H1 (cell line): ENCODE measurements around the gene USP35. TPM values are rescaled to one million over a fixed set of nuclear protein-coding genes. Genes with fewer than 3 reads are reported as not detected.

Experiments used
- ASH2L ChIP-seq: fragments of 200-600, 300-600 bp; sonication (generic); IDR thresholded peaks from one replicate; pipeline ENCODE4 v1.7.1; 2017; ENCODE audit warnings: low read length
- CREB1 ChIP-seq: IDR thresholded peaks from 2 replicates; pipeline ENCODE4 v1.6.1; 2012; ENCODE audit warnings: inconsistent platforms
- EP300 ChIP-seq, 2 experiments: IDR thresholded peaks; 1 replicate in 1 of 2; 2 replicates in 1 of 2; pipeline ENCODE4 v1.6.1; 2011 to 2012; ENCODE audit warnings: low read depth in 2 of 2, low read length in 2 of 2, mild to moderate bottlenecking in 2 of 2, borderline replicate concordance in 1 of 2, inconsistent platforms in 1 of 2, moderate library complexity in 1 of 2
- HDAC2 ChIP-seq, 2 experiments: fragments of 300-600 bp in 1 of 2; sonication (generic) in 1 of 2; IDR thresholded peaks; 2 replicates each; pipeline ENCODE4 v1.6.1; 2011 to 2012; ENCODE audit warnings: low read depth in 2 of 2, low read length in 2 of 2, mild to moderate bottlenecking in 2 of 2, moderate library complexity in 2 of 2, borderline replicate concordance in 1 of 2, inconsistent platforms in 1 of 2
- KDM4A ChIP-seq: IDR thresholded peaks from one replicate; pipeline ENCODE4 v1.7.1; 2012; ENCODE audit warnings: low read depth, mild to moderate bottlenecking, moderate library complexity, low read length, inconsistent platforms; ENCODE audit not compliant: severe bottlenecking
- PHF8 ChIP-seq: fragments of 200-600 bp; sonication (generic); conservative IDR thresholded peaks from 2 replicates; pipeline ENCODE4 v1.7.1; 2012; ENCODE audit warnings: low read depth, mild to moderate bottlenecking, inconsistent platforms, low read length, moderate library complexity
- SAP30 ChIP-seq: fragments of 300-600 bp; sonication (generic); IDR thresholded peaks from 2 replicates; pipeline ENCODE4 v1.7.1; 2012; ENCODE audit warnings: low read length, moderate library complexity, mild to moderate bottlenecking, inconsistent platforms; ENCODE audit not compliant: insufficient read depth, insufficient replicate concordance
- SIN3A ChIP-seq, 2 experiments: IDR thresholded peaks in 1 of 2; conservative IDR thresholded peaks in 1 of 2; 2 replicates each; pipeline ENCODE4 v1.6.1; 2011 to 2012; ENCODE audit warnings: low read length in 2 of 2, improper control_type of control experiment in 1 of 2, low read depth in 1 of 2, mild to moderate bottlenecking in 1 of 2
- TAF1 ChIP-seq: IDR thresholded peaks from 2 replicates; pipeline ENCODE4 v1.6.1; 2011; ENCODE audit warnings: mild to moderate bottlenecking, low read depth, low read length
- polyA plus RNA-seq, 7 experiments: library from polyadenylated mRNA; depleted of rRNA in 3 of 7; stranded (reverse) in 5 of 7; unstranded in 2 of 7; fragments of >200 nt in 5 of 7; fragments of 200-250 nt in 2 of 7; gene quantifications; 1 replicate in 5 of 7; 2 replicates in 1 of 7; 4 replicates in 1 of 7; pipeline versions ENCODE4 v1.2.1 to v1.2.3, GENCODE V29; 2011 to 2013; ENCODE audit warnings: missing spikeins in 2 of 7, mixed read lengths in 2 of 7
- total RNA-seq: library from RNA; stranded (reverse); fragmentation: NEBNext Ultra II Directional; extraction: Animal tissue kit (Norgen Biotek cat#: 25700); gene quantifications from 2 replicates; pipeline ENCODE4 v1.2.1, GENCODE V29; 2021
- TF ChIP-seq, protein P1 (sequence below): IDR thresholded peaks from 2 replicates; pipeline ENCODE4 v1.6.1; 2011; ENCODE audit warnings: low read length, improper control_type of control experiment
- TF ChIP-seq, protein P2 (sequence below): IDR thresholded peaks from 2 replicates; pipeline ENCODE4 v1.6.1; 2012; ENCODE audit warnings: inconsistent platforms

Gene USP35
- total and polyA plus RNA-seq, 2 of the 8 experiments (the other 6 are each of a cell fraction or from before 2014, with no cell fraction given): 4.6 to 6.8 TPM

DNA sequence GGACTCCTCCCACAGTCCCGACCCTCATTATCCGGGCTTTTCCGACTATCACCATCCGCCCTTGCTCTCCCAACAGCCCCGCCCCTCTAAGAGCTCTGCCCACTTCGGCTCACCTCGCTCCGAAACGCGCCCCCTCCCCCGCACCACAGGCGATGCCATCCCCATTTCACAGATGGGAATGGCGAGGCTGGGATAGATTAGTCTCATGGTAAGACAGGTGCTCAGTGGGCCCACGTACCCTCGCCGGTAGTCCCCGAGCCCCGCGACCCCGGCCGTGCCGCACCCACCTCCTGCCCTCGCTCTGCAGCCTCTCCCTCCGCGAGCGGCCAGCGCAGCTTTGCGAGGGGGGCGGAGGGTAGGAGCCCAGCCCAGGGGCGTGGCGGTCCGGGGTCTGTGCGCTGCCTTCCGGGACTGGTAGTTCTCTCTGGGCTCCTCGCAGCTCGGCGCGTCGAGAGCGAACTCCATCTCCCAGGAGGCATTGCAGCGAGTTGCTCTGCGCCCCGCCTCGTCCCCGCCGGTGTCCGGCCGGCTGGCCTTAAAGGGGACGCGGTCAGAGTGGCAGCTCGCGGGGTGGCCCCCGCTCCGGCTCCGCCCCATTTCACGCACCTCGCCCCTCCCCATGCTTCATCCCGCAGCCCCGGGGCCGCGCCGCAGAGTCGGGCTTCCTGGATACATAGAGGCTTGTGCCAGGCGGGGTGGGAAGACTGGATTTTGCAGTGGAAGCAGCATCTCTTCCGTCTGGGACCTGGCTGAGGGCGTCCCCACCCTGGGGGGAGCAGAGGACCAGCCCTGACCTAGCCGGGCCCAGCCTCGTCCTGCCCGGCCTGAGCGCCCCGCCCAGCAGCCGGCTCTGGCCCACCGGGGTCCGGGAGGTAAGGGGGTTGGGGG is at the start of gene USP35, which contains the start of gene KCTD21 (continued):
- TF ChIP-seq ASH2L (peak; percentile 94), CREB1 (peak; percentile 71; the same call in 1 of the 2 replicates), PHF8 (peak; percentile 53), KDM4A (peak; percentile 99), SIN3A (conservative IDR thresholded peaks at IDR 0.05 in 1 of 2, IDR thresholded peaks at IDR 0.05 in 1 of 2; ENCODE audit: low read depth in 1 of 2, low read length in 2 of 2) (peak; percentile 15 to 61; a peak in 2 of 4 replicates), EP300 (IDR thresholded peaks at IDR 0.05; ENCODE audit: borderline replicate concordance in 1 of 2, low read depth in 2 of 2, low read length in 2 of 2) (no peak), HDAC2 (IDR thresholded peaks at IDR 0.05; ENCODE audit: borderline replicate concordance in 1 of 2, low read depth in 2 of 2, low read length in 2 of 2) (peak in 1 of 2 experiments; percentile 99; a peak in 2 of 4 replicates), SAP30 (peak; percentile 18), TAF1 (peak; percentile 35; the same call in 1 of the 2 replicates)
- TF ChIP-seq, protein P1, sequence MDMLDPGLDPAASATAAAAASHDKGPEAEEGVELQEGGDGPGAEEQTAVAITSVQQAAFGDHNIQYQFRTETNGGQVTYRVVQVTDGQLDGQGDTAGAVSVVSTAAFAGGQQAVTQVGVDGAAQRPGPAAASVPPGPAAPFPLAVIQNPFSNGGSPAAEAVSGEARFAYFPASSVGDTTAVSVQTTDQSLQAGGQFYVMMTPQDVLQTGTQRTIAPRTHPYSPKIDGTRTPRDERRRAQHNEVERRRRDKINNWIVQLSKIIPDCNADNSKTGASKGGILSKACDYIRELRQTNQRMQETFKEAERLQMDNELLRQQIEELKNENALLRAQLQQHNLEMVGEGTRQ: no peak
- TF ChIP-seq, protein P2, sequence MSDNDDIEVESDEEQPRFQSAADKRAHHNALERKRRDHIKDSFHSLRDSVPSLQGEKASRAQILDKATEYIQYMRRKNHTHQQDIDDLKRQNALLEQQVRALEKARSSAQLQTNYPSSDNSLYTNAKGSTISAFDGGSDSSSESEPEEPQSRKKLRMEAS: peak; percentile 41
